HepG2 (cell line): ENCODE measurements around the gene P3R3URF. TPM values are rescaled to one million over a fixed set of nuclear protein-coding genes. Genes with fewer than 3 reads are reported as not detected.

Source experiments
- ARNTL ChIP-seq: sonication (generic); formaldehyde crosslinking; IDR thresholded peaks from 2 replicates; pipeline ENCODE4 v1.4.0; 2020; ENCODE audit warnings: mild to moderate bottlenecking, missing genetic modification reagents
- ATF1 ChIP-seq: IDR thresholded peaks from 2 replicates; pipeline ENCODE4 v1.6.1; 2016; ENCODE audit warnings: mild to moderate bottlenecking, control low read depth
- EZH2 ChIP-seq: conservative IDR thresholded peaks from 2 replicates; pipeline ENCODE4 v1.6.1; 2012; ENCODE audit warnings: mild to moderate bottlenecking, low read depth, low read length, moderate library complexity
- MED1 ChIP-seq: sonication (generic); formaldehyde crosslinking; IDR thresholded peaks from 2 replicates; pipeline ENCODE4 v1.4.0; 2020; ENCODE audit warnings: missing genetic modification reagents
- MEIS1 ChIP-seq: sonication (generic); formaldehyde crosslinking; IDR thresholded peaks from 2 replicates; pipeline ENCODE4 v1.9.0; 2021; ENCODE audit warnings: mild to moderate bottlenecking, missing genetic modification reagents, moderate library complexity, borderline replicate concordance
- MNT ChIP-seq: fragments of 450-650 bp; IDR thresholded peaks from 2 replicates; pipeline ENCODE4 v1.6.1; 2016
- MXD3 ChIP-seq: IDR thresholded peaks from 2 replicates; pipeline ENCODE4 v1.6.1; 2016; ENCODE audit warnings: mild to moderate bottlenecking, missing biosample characterization, missing genetic modification reagents
- SP2 ChIP-seq: sonication (generic); formaldehyde crosslinking; IDR thresholded peaks from 2 replicates; pipeline ENCODE4 v1.5.1; 2020; ENCODE audit warnings: mild to moderate bottlenecking, missing genetic modification reagents
- ZEB1 ChIP-seq: IDR thresholded peaks from 2 replicates; pipeline ENCODE4 v1.6.1; 2012; ENCODE audit warnings: mild to moderate bottlenecking, low read depth, inconsistent platforms; ENCODE audit not compliant: insufficient replicate concordance
- ZFYVE20 ChIP-seq: sonication (generic); formaldehyde crosslinking; IDR thresholded peaks from 2 replicates; pipeline ENCODE4 v1.8.0; 2023; ENCODE audit warnings: low read depth, mild to moderate bottlenecking, moderate library complexity, missing genetic modification reagents, borderline replicate concordance
- ZNF17 ChIP-seq: sonication (generic); formaldehyde crosslinking; IDR thresholded peaks from 2 replicates; pipeline ENCODE4 v1.5.0; 2020; ENCODE audit warnings: mild to moderate bottlenecking, missing genetic modification reagents
- ZNF230 ChIP-seq: sonication (generic); formaldehyde crosslinking; IDR thresholded peaks from 2 replicates; pipeline ENCODE4 v1.4.0; 2020; ENCODE audit warnings: mild to moderate bottlenecking, missing genetic modification reagents
- ZNF446 ChIP-seq: sonication (generic); formaldehyde crosslinking; IDR thresholded peaks from 2 replicates; pipeline ENCODE4 v1.5.0; 2020; ENCODE audit warnings: mild to moderate bottlenecking, missing genetic modification reagents
- ZNF468 ChIP-seq: sonication (generic); formaldehyde crosslinking; IDR thresholded peaks from 2 replicates; pipeline ENCODE4 v1.8.0; 2022; ENCODE audit warnings: mild to moderate bottlenecking, moderate library complexity, missing genetic modification reagents
- ZNF513 ChIP-seq: sonication (generic); formaldehyde crosslinking; conservative IDR thresholded peaks from 2 replicates; pipeline ENCODE4 v1.5.0; 2020; ENCODE audit warnings: missing genetic modification reagents
- ZNF678 ChIP-seq: sonication (generic); formaldehyde crosslinking; IDR thresholded peaks from 2 replicates; pipeline ENCODE4 v1.4.0; 2020; ENCODE audit warnings: mild to moderate bottlenecking, missing genetic modification reagents
- ZSCAN9 ChIP-seq: IDR thresholded peaks from 2 replicates; pipeline ENCODE4 v1.6.1; 2016; ENCODE audit warnings: borderline replicate concordance
- polyA plus RNA-seq, 8 experiments: library from polyadenylated mRNA; depleted of rRNA in 3 of 8; stranded (reverse) in 7 of 8; unstranded in 1 of 8; fragments of >200 nt; fragmentation: Illumina TruSeq in 4 of 8; extraction: Trizol in 4 of 8; gene quantifications; 2 replicates each; pipeline versions ENCODE4 v1.2.1 to v1.2.3, GENCODE V29; 2011 to 2016; ENCODE audit warnings: low read depth in 4 of 8, missing spikeins in 1 of 8, mixed read lengths in 1 of 8; ENCODE audit not compliant: insufficient read depth in 1 of 8
- total RNA-seq, 5 experiments: library from RNA; depleted of rRNA; stranded (reverse); fragments of >200 nt; fragmentation: Illumina TruSeq; extraction: Trizol; gene quantifications; 2 replicates each; pipeline ENCODE4 v1.2.3, GENCODE V29; 2016; ENCODE audit warnings: low read depth in 1 of 5
- TF ChIP-seq, protein P1 (sequence below): sonication (generic); formaldehyde crosslinking; IDR thresholded peaks from 2 replicates; pipeline ENCODE4 v1.5.1; 2020; ENCODE audit warnings: mild to moderate bottlenecking, moderate library complexity, missing genetic modification reagents
- TF ChIP-seq, protein P2 (sequence below): sonication (generic); formaldehyde crosslinking; IDR thresholded peaks from 2 replicates; pipeline ENCODE4 v1.4.0; 2020; ENCODE audit warnings: missing genetic modification reagents
- TF ChIP-seq, protein P3 (sequence below): sonication (generic); formaldehyde crosslinking; IDR thresholded peaks from 2 replicates; pipeline ENCODE4 v1.5.1; 2020; ENCODE audit warnings: missing genetic modification reagents, mild to moderate bottlenecking, borderline replicate concordance
- TF ChIP-seq, protein P4 (sequence below): sonication (generic); formaldehyde crosslinking; IDR thresholded peaks from 2 replicates; pipeline ENCODE4 v1.4.0; 2020; ENCODE audit warnings: low read depth, mild to moderate bottlenecking, missing genetic modification reagents

Gene P3R3URF
- total and polyA plus RNA-seq, 2 of the 13 experiments (the other 11 are each of a cell fraction or from before 2014, with no cell fraction given), result not detected

GRCh38 chr1:46132529-46133180 lies 43.6 kb downstream of the P3R3URF start, which contains the start of gene PIK3R3 (continued):
- TF ChIP-seq ARNTL (CRISPR knock-in tag) (peak; percentile 92), ATF1 (CRISPR knock-in tag) (peak; percentile 61; the same call in 1 of the 2 replicates), ZSCAN9 (CRISPR knock-in tag) (peak; percentile 99), ZNF678 (CRISPR knock-in tag) (no peak), EZH2 (no peak), MED1 (CRISPR knock-in tag) (peak; percentile 71), ZNF513 (no peak), ZNF230 (CRISPR knock-in tag) (peak; percentile 96), ZNF468 (CRISPR knock-in tag) (no peak), ZNF446 (peak; percentile 96), MNT (peak; percentile 62; the same call in 1 of the 2 replicates), ZNF17 (CRISPR knock-in tag) (peak; percentile 58; the same call in 1 of the 2 replicates), SP2 (CRISPR knock-in tag) (peak; percentile 72), ZFYVE20 (CRISPR knock-in tag) (no peak; the same call in 1 of the 2 replicates), MEIS1 (CRISPR knock-in tag) (no peak; the same call in 1 of the 2 replicates), ZEB1 (no peak), MXD3 (CRISPR knock-in tag) (peak; percentile 99)
- TF ChIP-seq, protein P1, sequence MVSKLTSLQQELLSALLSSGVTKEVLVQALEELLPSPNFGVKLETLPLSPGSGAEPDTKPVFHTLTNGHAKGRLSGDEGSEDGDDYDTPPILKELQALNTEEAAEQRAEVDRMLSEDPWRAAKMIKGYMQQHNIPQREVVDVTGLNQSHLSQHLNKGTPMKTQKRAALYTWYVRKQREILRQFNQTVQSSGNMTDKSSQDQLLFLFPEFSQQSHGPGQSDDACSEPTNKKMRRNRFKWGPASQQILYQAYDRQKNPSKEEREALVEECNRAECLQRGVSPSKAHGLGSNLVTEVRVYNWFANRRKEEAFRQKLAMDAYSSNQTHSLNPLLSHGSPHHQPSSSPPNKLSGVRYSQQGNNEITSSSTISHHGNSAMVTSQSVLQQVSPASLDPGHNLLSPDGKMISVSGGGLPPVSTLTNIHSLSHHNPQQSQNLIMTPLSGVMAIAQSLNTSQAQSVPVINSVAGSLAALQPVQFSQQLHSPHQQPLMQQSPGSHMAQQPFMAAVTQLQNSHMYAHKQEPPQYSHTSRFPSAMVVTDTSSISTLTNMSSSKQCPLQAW (CRISPR knock-in tag), result peak; percentile 94
- TF ChIP-seq, protein P2, sequence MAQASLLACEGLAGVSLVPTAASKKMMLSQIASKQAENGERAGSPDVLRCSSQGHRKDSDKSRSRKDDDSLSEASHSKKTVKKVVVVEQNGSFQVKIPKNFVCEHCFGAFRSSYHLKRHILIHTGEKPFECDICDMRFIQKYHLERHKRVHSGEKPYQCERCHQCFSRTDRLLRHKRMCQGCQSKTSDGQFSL (CRISPR knock-in tag), result peak; percentile 83; the same call in 1 of the 2 replicates
- TF ChIP-seq, protein P3, sequence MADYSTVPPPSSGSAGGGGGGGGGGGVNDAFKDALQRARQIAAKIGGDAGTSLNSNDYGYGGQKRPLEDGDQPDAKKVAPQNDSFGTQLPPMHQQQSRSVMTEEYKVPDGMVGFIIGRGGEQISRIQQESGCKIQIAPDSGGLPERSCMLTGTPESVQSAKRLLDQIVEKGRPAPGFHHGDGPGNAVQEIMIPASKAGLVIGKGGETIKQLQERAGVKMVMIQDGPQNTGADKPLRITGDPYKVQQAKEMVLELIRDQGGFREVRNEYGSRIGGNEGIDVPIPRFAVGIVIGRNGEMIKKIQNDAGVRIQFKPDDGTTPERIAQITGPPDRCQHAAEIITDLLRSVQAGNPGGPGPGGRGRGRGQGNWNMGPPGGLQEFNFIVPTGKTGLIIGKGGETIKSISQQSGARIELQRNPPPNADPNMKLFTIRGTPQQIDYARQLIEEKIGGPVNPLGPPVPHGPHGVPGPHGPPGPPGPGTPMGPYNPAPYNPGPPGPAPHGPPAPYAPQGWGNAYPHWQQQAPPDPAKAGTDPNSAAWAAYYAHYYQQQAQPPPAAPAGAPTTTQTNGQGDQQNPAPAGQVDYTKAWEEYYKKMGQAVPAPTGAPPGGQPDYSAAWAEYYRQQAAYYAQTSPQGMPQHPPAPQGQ, result no peak
- TF ChIP-seq, protein P4, sequence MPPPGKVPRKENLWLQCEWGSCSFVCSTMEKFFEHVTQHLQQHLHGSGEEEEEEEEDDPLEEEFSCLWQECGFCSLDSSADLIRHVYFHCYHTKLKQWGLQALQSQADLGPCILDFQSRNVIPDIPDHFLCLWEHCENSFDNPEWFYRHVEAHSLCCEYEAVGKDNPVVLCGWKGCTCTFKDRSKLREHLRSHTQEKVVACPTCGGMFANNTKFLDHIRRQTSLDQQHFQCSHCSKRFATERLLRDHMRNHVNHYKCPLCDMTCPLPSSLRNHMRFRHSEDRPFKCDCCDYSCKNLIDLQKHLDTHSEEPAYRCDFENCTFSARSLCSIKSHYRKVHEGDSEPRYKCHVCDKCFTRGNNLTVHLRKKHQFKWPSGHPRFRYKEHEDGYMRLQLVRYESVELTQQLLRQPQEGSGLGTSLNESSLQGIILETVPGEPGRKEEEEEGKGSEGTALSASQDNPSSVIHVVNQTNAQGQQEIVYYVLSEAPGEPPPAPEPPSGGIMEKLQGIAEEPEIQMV (CRISPR knock-in tag), result peak; percentile 93
